ENCODE results near the gene TSPYL6. TPM values are rescaled to one million over a fixed set of nuclear protein-coding genes. Genes with fewer than 3 reads are reported as not detected.

The TSPYL6 gene
- total RNA-seq, 2 donors from 2014 or later = not detected

GRCh38 chr2:54254180-54254579 is 1.8 kb downstream of the TSPYL6 start:
- TF ChIP-seq CTCF (IDR thresholded peaks at IDR 0.05) = no peak

GRCh38 chr2:54249629-54250028 is 6.4 kb downstream of the TSPYL6 start:
- Histone ChIP-seq H3K4me1 (no peaks in the 10 kb centered on the region), H3K9me3 (no peaks in the 10 kb centered on the region), H3K9ac (ENCODE audit: low read depth in 2 of 2, low read length in 2 of 2) (no peak overlapping the region), H3K36me3 (no peaks in the 10 kb centered on the region), H3K27me3 (no peaks in the 10 kb centered on the region), H3K4me3 (no peak overlapping the region), H3K27ac (no peak overlapping the region)
- TF ChIP-seq CTCF (IDR thresholded peaks at IDR 0.05) = no peak
- intact Hi-C loops (cut with DNase I) = no loop called here
- no peak for DNase-seq

More at GRCh38 chr2:54254180-54254579, 1.8 kb downstream of the TSPYL6 start:
- Histone ChIP-seq H3K36me3 (no peaks in the 10 kb centered on the region), H3K4me3 (no peak overlapping the region), H3K27ac (no peak overlapping the region), H3K9ac (ENCODE audit: low read depth in 2 of 2, low read length in 2 of 2) (no peak overlapping the region), H3K9me3 (no peaks in the 10 kb centered on the region), H3K27me3 (no peaks in the 10 kb centered on the region), H3K4me1 (no peaks in the 10 kb centered on the region)
- DNase-seq = no peak
- intact Hi-C loops (cut with DNase I) = no loop called here

GRCh38 chr2:54247115-54247514 is 8.9 kb downstream of the TSPYL6 start:
- intact Hi-C loops (cut with DNase I) = no loop called here
- H3K27ac ChIP-seq = no peak overlapping the region
- H3K4me3 ChIP-seq = no peak overlapping the region
- DNase-seq = no peak
- H3K9me3 ChIP-seq = no peaks in the 10 kb centered on the region
- H3K4me1 ChIP-seq = no peaks in the 10 kb centered on the region
- TF ChIP-seq CTCF (IDR thresholded peaks at IDR 0.05) = no peak
- H3K36me3 ChIP-seq = no peaks in the 10 kb centered on the region
- H3K27me3 ChIP-seq = no peaks in the 10 kb centered on the region
- no peak overlapping the region for H3K9ac ChIP-seq (ENCODE audit: low read depth in 2 of 2, low read length in 2 of 2)

GRCh38 chr2:54240515-54241469 is 15.2 kb downstream of the TSPYL6 start:
- H3K27ac ChIP-seq = no peak overlapping the region
- H3K4me1 ChIP-seq = no peaks in the 10 kb centered on the region
- no peak for TF ChIP-seq CTCF (IDR thresholded peaks at IDR 0.05)
- H3K36me3 ChIP-seq = no peaks in the 10 kb centered on the region
- H3K9ac ChIP-seq (ENCODE audit: low read depth in 2 of 2, low read length in 2 of 2) = no peak overlapping the region
- intact Hi-C loops (cut with DNase I) = no loop called here
- H3K9me3 ChIP-seq = no peaks in the 10 kb centered on the region
- H3K27me3 ChIP-seq = no peaks in the 10 kb centered on the region
- no peak overlapping the region for H3K4me3 ChIP-seq
- DNase-seq = no peak

GRCh38 chr2:54239427-54239826 is 16.6 kb downstream of the TSPYL6 start:
- H3K27me3 ChIP-seq = no peaks in the 10 kb centered on the region
- no peak overlapping the region for H3K27ac ChIP-seq
- no peak for DNase-seq
- TF ChIP-seq CTCF (IDR thresholded peaks at IDR 0.05) = no peak
- no peak overlapping the region for H3K4me3 ChIP-seq
- H3K4me1 ChIP-seq = no peaks in the 10 kb centered on the region
- H3K9ac ChIP-seq (ENCODE audit: low read depth in 2 of 2, low read length in 2 of 2) = no peak overlapping the region
- no peaks in the 10 kb centered on the region for H3K9me3 ChIP-seq
- H3K36me3 ChIP-seq = no peaks in the 10 kb centered on the region
- intact Hi-C loops (cut with DNase I) = no loop called here

All from colonic mucosa (tissue), 4 donors.